GM18909 (cell line): ENCODE data around the gene HBE1.
A peak's percentile ranks its signal among the peaks of the same experiment; 100 is the strongest.
"Not testable (repeated sequence)": the region's sequence is repeated elsewhere in the genome, so short reads cannot be mapped to it uniquely, and the experiment has no call there.

ENCODE experiments used
- ATAC-seq: cut with Tn5 transposase; IDR thresholded peaks from one replicate; pipeline ENCODE4 v1.9.1; 2021; ENCODE audit warnings: mild to moderate bottlenecking; ENCODE audit not compliant: unreplicated experiment, poor library complexity

Gene HBE1

GRCh38 chr11:5254646-5255413 is 14.9 kb downstream of the HBE1 start, which contains the start of gene HBG2:
HBG2 (minus strand) TSS chr11:5254781; CDS start chr11:5254728, 53 bp downstream.
- not testable (repeated sequence) for ATAC-seq

- not testable (repeated sequence) for ATAC-seq
Measured at GRCh38 chr11:5254023-5254422, 15.7 kb downstream of the HBE1 start.

GRCh38 chr11:5253440-5253839 is 16.3 kb downstream of the HBE1 start:
- not testable (repeated sequence) for ATAC-seq

- ATAC-seq = no peak
Measured at GRCh38 chr11:5252919-5253265, 16.9 kb downstream of the HBE1 start.

- no peak for ATAC-seq
Measured at GRCh38 chr11:5252192-5252918, 17.4 kb downstream of the HBE1 start.

- no peak for ATAC-seq
Measured at GRCh38 chr11:5251746-5252145, 18.0 kb downstream of the HBE1 start.

- ATAC-seq = no peak
Measured at GRCh38 chr11:5250543-5251204, 19.1 kb downstream of the HBE1 start.

- ATAC-seq = not testable (repeated sequence)
Measured at GRCh38 chr11:5249807-5250396, 19.8 kb downstream of the HBE1 start, which contains the start of gene HBG1. HBG1 (minus strand) TSS chr11:5249857; CDS start chr11:5249804, 53 bp downstream.

- ATAC-seq = not testable (repeated sequence)
Measured at GRCh38 chr11:5248498-5248897, 21.2 kb downstream of the HBE1 start.

GRCh38 chr11:5247472-5248192 is 22.1 kb downstream of the HBE1 start:
- ATAC-seq = no peak

GRCh38 chr11:5246772-5247471 is 22.8 kb downstream of the HBE1 start:
- ATAC-seq = no peak

- ATAC-seq = no peak
Measured at GRCh38 chr11:5245155-5245554, 24.6 kb downstream of the HBE1 start.

GRCh38 chr11:5243816-5244180 is 25.9 kb downstream of the HBE1 start:
- no peak for ATAC-seq

GRCh38 chr11:5242933-5243815 is 26.6 kb downstream of the HBE1 start:
- peak; percentile 69 for ATAC-seq

- ATAC-seq = no peak
Measured at GRCh38 chr11:5242208-5242607, 27.5 kb downstream of the HBE1 start.

GRCh38 chr11:5241458-5241857 is 28.3 kb downstream of the HBE1 start:
- no peak for ATAC-seq

GRCh38 chr11:5240458-5240857 is 29.3 kb downstream of the HBE1 start:
- no peak for ATAC-seq

- ATAC-seq = no peak
Measured at GRCh38 chr11:5240056-5240455, 29.7 kb downstream of the HBE1 start.

GRCh38 chr11:5239046-5239445 is 30.7 kb downstream of the HBE1 start:
- no peak for ATAC-seq
